Stimulated activated naive CD8-positive, alpha-beta T cell treated with anti-CD3 and anti-CD28 coated beads, Interleukin-15, Interleukin-2, amounts not matched to agents 100 U/mL and 50 U/mL, for 24 hours (primary cell): Measurements from ENCODE around the gene C9orf43.
A peak's percentile ranks its signal among the peaks of the same experiment; 100 is the strongest.
"Not testable (repeated sequence)": the region's sequence is repeated elsewhere in the genome, so short reads cannot be mapped to it uniquely, and the experiment has no call there.

Experiments
- ATAC-seq: fragments of 150-1000 bp; cut with Tn5 transposase; one replicate; pipeline ENCODE4 v1.10.0; 2021
- DNase-seq: peaks from one replicate; pipeline ENCODE4 v3.0.0; 2021

The C9orf43 gene

GRCh38 chr9:113417370-113417769, 6.8 kb downstream of the C9orf43 start:
- ATAC-seq = no peak
- DNase-seq = no peak

GRCh38 chr9:113421726-113422125, 11.2 kb downstream of the C9orf43 start:
- no peak for DNase-seq
- no peak for ATAC-seq

GRCh38 chr9:113425072-113425471, 14.5 kb downstream of the C9orf43 start:
- no peak for ATAC-seq
- no peak for DNase-seq

- DNase-seq = no peak
- no peak for ATAC-seq
Observed at GRCh38 chr9:113426701-113427100, 16.2 kb downstream of the C9orf43 start.

GRCh38 chr9:113427629-113428028, 17.1 kb downstream of the C9orf43 start:
- ATAC-seq (no peak), DNase-seq (no peak)

- DNase-seq (no peak), ATAC-seq (no peak)
Observed at GRCh38 chr9:113428062-113428615, 17.6 kb downstream of the C9orf43 start.

GRCh38 chr9:113431191-113431590, 20.6 kb downstream of the C9orf43 start:
- no peak for ATAC-seq
- no peak for DNase-seq

GRCh38 chr9:113436728-113437515, 26.4 kb downstream of the C9orf43 start:
- DNase-seq = no peak
- no peak for ATAC-seq

- ATAC-seq, DNase-seq: not testable (repeated sequence)
Observed at GRCh38 chr9:113437716-113438115, 27.2 kb downstream of the C9orf43 start.

- ATAC-seq (no peak), DNase-seq (no peak)
Observed at GRCh38 chr9:113444736-113445135, 34.2 kb downstream of the C9orf43 start.

GRCh38 chr9:113446323-113446740, 35.8 kb downstream of the C9orf43 start:
- ATAC-seq = peak; percentile 40
- no peak for DNase-seq

GRCh38 chr9:113449376-113449775, 38.8 kb downstream of the C9orf43 start:
- ATAC-seq = no peak

GRCh38 chr9:113452113-113452605, 41.6 kb downstream of the C9orf43 start:
- ATAC-seq (no peak), DNase-seq (no peak)

More at GRCh38 chr9:113449376-113449775, 38.8 kb downstream of the C9orf43 start:
- DNase-seq = no peak

- DNase-seq (no peak), ATAC-seq (no peak)
Observed at GRCh38 chr9:113454914-113455761, 44.6 kb downstream of the C9orf43 start.

GRCh38 chr9:113456235-113456634, 45.7 kb downstream of the C9orf43 start:
- DNase-seq = no peak
- ATAC-seq = no peak

- ATAC-seq = no peak
Observed at GRCh38 chr9:113461285-113461684, 50.7 kb downstream of the C9orf43 start.

GRCh38 chr9:113461943-113462342, 51.4 kb downstream of the C9orf43 start:
- ATAC-seq (no peak), DNase-seq (no peak)

More at GRCh38 chr9:113461285-113461684, 50.7 kb downstream of the C9orf43 start:
- DNase-seq = no peak

GRCh38 chr9:113462781-113463286, 52.3 kb downstream of the C9orf43 start:
- no peak for ATAC-seq
- no peak for DNase-seq

- ATAC-seq = no peak
- DNase-seq = no peak
Observed at GRCh38 chr9:113463418-113464285, 53.1 kb downstream of the C9orf43 start, which contains the start of gene RGS3. RGS3 (plus strand) TSS chr9:113463727; CDS start chr9:113463803, 76 bp downstream.

GRCh38 chr9:113464286-113464660, 53.7 kb downstream of the C9orf43 start:
- DNase-seq = no peak
- ATAC-seq = no peak

GRCh38 chr9:113465599-113466140, 55.1 kb downstream of the C9orf43 start:
- DNase-seq = no peak
- no peak for ATAC-seq
